HTERT RPE-1 (cell line): ENCODE results near the gene STAMBP.
"Not testable (repeated sequence)": the region's sequence is repeated elsewhere in the genome, so short reads cannot be mapped to it uniquely, and the experiment has no call there.

Experiments used
- in situ Hi-C: fragments of 300-500 bp; cut with MboI; formaldehyde crosslinking; loops from 4 replicates; pipeline ENCODE4 v1.14.3; 2020; ENCODE audit warnings: low sequenced_read_pairs

Gene STAMBP

DNA sequence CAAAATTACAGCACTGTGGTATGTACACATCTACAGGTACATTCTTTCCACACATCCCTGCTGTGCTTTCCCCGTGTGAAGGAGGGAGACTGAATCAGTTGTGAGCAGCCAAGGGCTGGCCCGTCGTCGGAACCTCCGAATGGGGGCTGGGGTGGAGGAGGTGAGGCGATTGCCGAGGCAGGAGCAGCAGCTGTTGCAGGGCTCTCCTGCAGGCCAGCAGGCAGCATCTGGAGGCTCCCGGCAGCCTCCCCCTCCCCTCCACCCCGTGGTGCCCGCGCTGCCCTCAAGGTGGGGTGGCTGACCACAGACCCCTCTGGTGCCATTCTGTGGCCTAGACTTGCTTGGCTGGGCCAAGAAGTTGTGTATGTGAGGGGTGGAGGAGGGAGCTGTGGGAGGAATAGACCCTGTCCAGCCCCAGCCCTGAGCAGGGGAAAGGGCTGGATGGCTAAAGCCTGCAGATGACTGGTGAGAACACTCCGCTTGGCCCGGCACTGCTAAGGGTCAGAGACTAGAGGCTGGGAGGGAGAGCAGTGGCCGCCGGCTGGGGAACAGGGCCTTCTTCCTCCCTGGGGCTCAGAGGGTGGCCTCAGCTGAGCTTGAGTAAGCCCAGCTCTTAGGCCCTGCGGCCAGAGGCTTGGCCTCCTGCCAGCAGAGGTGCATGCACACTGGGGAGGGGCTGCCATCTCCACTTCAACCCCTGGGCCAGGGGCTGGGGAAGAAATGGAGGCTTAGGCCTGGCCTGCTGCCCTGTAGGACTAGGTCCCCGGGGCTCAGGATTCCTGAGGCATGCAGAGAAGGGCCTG lies 7.6 kb downstream of the STAMBP start:
- in situ Hi-C loops, result no loop called here

DNA sequence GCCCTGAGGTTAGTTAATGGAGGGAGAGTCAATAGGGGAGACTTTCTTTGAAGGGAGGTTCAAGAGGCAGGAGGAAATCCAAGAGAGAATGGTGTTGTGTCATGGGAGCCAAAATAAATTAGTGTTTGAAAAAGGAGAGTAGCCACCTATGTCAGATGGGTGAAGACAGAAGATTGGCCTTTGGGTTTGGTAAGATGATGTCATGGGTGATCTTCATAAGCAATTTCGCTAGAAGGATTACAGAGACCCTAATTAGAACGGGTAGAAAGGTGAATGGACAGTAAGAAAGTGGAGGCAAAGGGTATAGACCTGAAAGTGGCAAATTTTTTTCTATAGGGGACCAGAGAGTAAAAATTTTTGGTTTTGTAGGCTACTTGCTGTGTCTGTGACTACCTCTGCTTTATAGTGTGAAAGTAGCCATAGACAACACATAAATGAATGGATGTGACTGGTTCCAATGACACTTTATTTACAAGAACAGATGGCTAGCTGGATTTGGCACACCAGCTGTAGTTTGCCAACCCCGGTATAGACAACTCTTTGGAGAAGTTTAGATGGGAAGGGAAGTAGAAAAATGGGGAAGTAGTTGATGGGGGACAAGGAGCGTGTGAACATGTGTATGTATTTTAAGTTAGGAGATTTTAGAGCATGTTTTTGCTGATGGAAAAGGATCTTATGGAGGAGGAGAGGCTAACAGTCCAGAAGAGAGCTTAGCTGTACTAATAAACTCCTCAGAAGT lies 9.3 kb downstream of the STAMBP start:
- in situ Hi-C loops, result no loop called here

DNA sequence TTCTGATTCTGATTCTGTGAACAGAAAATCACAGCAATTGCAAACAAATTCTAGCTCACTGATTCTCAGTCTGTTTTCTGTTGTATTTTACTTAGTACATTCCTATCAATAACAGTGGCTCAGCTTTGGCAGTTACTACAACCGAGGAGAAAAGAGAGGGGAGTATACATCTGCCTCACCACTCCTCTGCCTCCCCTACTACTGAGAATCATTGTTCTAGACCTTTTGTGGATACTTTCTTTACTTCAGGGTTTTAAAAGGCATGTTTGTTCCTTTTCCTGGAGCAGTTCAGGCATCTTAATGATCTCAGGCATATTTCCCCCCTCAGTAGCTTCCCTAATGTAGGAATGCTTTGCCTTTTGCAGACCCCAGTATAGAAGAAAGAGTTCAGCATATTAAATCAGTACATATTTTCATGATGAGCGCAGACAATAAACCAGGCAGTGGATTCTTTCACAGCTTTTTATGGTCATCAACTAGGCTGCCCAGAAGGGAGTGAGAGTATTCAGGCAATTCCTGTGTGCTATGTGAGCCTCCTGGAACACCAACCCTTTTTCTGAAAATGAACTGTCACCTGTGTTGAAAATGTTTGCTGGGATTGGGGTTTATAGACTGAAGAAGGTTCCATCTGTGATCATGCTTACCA lies 10.3 kb downstream of the STAMBP start:
- in situ Hi-C loops, result no loop called here

DNA sequence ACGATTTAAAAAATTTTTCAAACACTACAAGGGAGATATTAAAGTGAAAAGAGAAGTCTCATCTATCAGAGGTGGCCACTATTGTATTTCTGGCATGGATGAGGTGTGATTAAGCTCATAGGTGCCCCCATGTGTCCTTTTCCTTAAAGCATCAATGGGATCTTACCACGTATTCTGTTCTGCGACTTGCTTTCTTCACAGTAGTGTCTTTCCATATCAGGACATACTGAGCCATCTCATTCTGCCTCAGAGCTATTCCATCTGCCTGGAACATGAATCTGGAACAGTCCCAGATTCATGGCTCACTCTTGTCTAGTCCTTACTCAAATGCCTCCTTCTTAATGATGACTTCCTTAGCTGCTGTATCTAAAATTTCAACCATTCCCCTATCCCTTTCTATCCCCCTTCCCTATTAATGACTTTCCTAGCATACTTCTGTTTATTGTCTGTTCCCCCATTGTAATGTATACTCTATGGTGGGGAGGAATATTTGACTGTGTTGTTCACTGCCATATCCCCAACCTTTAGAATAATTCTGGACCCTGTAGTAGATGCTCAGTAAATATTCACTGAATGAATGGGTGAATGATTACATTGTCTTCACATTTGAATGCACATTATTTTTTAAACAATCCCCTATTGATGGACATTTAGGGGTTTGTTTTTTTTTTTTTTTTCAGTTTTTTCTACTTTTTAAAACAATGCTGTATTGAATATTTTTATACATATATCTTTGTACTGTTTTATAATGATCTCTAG lies 11.1 kb downstream of the STAMBP start:
- in situ Hi-C loops, result no loop called here

DNA sequence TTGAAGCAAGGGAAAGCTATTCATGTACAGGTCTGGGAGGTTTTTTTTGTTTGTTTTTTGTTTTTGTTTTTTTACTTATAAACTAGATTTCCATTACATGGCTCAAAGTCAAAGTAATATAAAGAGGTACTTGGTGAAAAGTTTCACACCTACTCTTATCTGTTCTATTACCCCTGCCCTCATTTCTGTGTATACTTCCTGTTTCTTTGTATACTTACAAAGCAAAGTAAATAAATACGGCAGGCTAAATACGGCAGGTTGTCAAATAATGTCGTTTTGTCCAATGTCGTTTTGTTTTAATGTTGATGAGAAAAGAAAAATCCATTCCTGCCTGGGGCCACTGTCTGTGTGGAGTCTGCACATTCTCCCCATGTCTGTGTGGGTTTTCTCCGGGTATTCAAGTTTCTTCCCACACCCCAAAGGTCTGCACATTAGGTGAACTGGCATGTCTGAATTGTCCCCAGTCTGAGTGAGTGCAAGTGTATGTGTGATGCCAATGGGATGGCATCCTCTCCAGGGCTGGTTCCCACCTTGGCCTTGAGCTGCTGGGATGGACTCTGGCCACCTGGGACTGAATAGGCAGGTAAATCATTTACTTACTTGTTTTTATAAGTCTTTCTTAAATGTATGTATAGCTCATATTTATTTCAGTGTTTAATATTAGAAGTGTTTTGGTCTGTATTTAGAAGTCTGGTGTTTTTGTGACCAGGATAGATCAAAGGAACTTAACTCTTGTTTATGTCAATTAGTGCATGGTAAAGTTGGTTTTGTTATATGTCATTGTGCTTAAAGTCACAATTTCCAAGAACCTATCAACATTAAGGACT lies 13.4 kb downstream of the STAMBP start:
- in situ Hi-C loops, result no loop called here

DNA sequence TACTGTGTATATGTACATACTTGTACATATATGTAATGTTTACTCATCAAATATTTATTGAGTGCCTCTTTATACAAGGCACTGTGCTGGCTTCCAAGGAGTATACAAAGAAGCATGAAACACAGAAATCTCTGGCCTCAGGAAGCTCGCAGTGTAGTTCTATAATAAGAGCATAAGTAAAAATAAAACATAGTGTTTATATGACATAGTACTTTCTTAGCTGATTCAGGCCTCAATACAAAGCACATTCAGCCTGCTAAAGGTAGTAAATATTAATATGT lies 13.9 kb downstream of the STAMBP start:
- in situ Hi-C loops, result no loop called here

DNA sequence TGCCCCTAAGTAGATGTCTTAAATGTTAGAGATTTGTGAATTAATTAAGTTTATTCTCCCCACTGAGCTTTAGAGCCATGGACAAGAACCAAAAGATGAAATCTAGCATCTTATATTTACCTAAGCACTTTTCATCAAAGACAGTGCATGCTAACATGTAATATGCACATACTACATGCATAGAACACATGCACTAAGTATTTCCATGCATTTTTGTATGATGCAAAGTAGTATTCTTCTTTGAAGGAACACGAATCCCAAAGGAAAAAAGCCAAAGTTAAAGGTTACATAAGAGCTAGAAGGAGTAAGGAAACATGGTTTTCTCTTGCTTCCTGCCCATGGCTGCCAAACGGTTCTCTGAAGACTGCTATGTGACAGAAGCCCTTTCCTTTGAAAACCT lies 15.3 kb downstream of the STAMBP start:
- in situ Hi-C loops, result no loop called here

DNA sequence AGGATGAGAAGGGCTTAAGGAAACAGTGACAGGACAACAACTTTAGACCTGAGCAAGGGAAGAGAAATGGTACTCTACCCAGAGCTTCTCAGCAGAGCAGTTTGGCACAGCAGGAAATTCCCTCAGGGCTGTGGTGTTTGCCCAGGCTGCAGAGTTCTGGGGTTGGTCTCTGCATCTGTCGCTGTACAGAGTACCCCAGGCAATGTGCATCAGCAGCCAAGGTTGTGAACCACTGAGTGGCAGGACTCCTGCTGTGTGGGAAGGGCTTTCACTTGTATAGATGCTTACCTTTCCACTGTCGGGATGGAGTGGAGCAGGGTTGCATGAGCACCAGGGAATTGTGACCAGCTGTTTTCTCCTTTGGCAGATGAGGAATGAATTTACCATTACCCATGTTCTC lies 21.2 kb downstream of the STAMBP start:
- in situ Hi-C loops, result no loop called here

DNA sequence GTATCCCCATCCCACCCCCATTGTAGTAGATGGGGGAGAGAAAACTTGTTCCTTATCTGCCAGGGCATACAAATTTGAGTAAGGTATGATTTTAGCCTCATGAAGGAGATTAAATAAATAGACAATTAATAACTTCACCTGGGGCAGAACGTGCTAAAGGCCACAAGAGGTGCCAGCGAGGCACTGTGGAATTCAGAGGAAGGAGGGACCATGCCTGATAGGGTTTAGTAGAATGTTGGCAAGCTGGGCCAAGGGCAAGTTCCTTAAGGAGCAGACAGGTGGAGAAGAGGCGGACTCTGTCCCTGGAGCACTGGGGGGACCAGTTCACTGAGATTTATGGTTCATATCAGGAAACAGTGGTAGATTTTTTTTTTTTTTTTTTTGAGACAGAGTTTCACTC lies 22.5 kb downstream of the STAMBP start:
- in situ Hi-C loops, result no loop called here

DNA sequence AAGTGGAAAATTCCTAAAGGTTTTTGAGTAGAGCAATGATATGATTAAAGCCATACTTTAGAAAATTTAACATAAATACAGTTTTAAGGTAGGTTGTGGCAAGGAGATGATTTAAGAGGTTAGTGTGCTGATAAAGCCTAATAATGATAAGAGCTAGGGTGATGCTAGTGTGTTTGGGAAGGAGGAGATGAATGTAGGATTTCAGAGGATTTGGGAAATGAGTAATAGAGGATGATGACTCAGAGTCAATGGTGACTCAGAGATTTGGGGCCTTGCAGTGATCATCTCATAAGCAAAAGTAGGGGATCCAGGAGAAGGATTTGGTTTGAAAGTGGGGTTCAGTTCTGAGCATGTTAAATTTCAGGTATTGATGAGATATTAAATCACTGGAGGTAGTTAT lies 23.3 kb downstream of the STAMBP start:
- in situ Hi-C loops, result no loop called here

DNA sequence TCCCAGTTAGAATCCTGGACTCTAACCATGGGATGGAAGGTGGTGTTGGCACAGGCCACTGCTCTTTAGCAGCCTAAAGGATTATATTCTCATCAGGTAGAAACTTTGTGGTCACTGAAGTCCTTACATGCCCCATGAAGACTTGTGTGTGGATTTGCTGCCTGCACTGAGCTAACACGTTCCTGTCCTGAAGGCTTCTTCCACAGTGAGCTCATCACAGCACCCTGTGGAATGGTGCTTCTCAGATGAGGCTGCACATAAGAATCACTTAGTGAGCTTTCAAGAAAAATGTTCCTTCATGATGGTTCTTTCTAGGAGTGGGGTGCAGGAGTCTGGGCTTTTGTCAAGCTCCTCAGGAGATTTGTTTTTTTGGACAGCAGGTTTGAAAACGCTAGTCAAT lies 26.8 kb downstream of the STAMBP start:
- in situ Hi-C loops, result no loop called here

DNA sequence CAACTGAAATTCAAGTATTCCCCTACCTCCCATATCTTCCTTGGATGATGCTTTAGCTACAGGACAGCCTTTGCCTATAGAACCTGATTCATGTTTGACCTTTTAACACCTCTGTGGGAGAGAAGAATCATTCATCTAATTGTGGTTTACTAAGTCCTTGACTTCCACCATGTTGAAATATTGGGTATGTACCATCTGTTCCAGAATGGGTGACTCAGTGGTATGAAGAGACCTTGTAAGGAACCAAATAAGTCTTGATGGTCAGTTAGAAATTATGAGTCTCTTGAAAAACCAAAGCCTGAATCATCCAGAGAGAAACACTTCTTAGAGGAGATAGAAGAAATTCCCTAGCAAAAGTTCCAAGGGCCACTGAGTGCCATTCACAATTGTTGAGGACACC lies 27.5 kb downstream of the STAMBP start:
- in situ Hi-C loops, result no loop called here

DNA sequence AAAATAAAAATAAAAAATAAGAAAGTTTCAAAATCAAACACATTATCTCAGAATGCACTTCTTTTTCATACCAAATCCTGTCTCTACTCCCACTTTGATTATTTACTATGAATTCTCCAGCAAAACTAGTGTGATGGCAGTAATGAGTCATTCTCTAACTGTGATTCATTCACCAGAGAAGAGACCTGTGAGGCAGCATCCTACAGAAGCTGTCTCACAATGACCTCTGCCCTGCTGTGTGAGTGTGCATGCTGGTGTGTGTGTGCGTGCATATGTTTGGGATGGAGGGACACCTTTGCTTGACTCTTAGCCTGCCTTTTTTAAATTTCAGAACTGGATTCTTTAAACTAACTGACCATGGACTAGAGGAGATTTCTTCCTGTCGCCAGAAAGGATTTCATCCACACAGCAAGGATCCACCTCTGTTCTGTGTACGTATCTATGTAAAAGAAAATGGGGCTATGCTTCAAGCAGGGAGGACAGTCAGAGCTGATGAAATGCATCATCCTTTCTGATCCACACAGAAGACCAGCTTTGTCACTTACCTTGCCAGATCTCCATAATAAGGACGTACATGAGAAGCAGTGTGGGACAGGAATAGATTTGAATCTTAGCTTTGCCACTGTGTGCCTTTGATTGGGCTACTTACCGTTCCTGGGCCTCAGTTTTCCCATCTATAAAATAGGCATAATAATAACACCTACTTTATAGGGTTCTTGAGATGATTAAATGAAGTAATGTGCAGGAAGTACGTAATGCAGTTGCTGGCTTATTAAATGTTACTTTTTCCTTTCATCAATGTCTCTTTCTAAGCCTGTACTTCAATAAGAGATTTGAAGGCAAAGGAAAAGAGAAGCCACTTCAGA lies 31.2 kb downstream of the STAMBP start:
- in situ Hi-C loops, result no loop called here

DNA sequence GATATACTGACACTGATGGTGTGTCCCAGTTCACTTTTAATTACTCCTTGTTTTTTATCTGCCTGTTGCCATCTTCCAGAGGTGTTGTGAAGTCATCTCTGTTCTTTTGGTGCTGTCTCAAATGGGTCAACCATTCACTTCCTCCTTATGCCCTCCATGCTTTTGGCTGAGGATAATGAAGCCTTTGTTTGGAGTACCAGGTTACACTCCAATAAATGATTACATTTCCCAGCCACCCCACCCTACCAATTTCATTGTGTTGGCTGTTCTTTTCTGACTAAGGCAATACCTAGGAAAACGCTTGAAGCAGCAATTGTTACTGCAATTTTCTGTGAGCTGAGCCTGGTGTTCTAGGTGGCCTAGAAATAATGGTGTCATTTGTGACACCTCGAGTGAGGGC lies 34.2 kb downstream of the STAMBP start:
- in situ Hi-C loops, result no loop called here

DNA sequence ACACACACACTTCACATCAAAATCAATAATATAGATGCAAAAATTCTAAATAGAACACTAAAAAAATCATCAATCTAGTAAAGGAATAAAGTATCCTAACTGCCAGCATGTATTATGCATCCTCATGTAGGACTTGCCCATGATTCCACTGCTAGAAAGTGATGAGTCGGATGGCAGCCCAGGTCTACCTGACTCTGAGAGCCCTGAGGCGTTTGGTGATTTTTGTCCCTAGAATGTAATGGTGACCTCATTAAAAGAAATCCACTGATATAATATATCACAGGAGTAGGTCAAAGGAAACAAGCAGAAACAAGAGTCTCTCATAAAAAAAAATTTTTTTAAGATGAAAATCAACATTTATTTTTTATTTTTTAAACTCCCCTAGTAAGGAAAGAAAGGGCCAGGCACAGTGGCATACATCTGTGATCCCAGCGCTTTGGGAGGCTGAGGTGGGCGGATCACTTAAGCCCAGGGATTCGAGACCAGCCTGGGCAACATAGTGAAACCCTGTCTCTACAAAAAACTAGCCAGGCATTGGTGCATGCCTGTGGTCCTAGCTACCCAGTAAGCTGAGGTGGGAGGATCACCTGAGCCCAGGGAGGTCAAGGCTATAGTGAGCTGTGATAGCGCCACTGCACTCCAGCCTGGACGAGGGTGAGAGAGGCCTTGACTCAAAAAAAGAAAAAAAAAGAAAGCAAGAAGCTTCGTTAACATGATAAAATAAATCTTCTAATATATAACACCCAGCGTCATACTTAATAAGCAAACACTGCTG lies 39.6 kb downstream of the STAMBP start:
- in situ Hi-C loops, result no loop called here

DNA sequence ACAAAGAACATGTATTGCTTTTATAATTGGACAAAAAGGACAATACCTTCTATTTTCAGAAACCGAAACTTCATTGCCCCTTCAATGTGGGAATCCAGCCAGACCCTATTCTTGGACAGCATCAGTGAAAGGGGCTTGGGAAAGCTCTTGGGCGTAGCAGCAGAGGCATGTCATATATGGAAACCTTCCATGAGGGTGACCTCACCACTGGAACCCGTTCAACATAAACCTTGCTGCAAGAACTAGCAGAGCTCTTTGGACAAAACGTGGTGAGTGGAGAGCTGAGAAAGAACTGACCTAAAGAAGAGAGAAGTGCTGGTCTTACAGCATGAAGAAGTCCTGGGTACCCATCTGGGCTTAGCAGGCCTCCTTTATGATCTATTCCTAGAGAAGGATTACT lies 41.3 kb downstream of the STAMBP start:
- in situ Hi-C loops, result no loop called here

DNA sequence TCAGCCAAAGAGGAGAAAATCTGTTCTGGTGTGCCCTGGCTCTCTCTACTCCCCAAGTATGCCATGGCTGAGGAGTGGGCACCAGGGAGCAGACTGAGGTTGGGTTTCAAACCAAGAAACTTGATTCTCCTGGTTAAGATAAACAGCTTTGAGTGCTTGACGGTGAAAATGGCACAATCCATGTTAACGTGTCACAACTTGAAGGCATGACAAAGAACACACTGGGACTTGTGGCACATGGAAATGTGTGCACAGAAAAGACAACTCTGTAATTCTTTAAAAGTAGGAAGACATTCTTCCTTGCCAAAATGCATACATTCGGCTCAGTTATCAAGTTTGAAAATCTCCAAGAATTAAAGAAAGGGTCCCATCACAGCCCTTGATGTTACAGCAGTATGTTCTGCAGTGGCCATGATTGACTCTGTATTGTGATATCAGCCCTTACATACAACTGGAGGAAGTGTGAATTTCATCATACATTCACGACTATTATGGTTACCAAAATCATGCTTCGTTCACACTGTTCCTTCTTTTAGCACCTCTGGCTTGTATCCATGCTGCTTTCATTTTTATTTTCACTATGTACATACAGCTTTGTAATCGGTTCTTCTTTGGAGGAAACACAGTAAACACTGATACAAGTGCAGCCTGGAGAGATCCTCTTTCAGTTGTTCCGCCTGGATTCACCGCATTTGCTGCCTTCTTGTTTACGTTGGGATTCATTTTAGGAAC lies 48.5 kb downstream of the STAMBP start:
- in situ Hi-C loops, result no loop called here

DNA sequence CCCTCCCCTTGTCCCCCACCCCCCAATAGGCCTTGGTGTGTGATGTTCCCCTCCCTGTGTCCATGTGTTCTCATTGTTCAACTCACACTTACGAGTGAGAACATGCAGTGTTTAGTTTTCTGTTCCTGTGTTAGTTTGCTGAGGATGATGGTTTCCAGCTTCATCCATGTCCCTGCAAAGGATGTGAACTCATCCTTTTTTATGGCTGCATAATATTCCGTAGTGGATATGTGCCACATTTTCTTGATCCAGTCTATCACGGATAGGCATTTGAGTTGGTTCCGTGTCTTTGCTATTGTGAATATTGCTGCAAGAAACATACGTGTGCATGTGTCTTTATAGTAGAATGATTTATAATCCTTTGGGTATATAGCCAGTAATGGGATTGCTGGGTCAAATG lies 49.2 kb downstream of the STAMBP start:
- in situ Hi-C loops, result not testable (repeated sequence)
